Endothelial cell of umbilical vein (primary cell): Measurements from ENCODE around the gene CACTIN. TPM values are rescaled to one million over a fixed set of nuclear protein-coding genes. Genes with fewer than 3 reads are reported as not detected.

Experiments
- BruUV-seq: library from RNA; stranded (reverse); fragments of 400-500 nt; replicated peaks from 2 replicates; lab custom pipeline; 2021; lab: Mats Ljungman, UMichigan
- CTCF ChIA-PET: fragments of 300-600, 350-600 bp; sonication (Branson Sonifier 250); formaldehyde crosslinking; loops from one replicate; lab custom pipeline; 2021; ENCODE audit warnings: antibody characterized with exemption, inconsistent platforms; lab: Charles Lee
- POLR2A ChIA-PET: fragments of 300-600, 350-600 bp; sonication (Branson Sonifier 250); formaldehyde crosslinking; loops from one replicate; lab custom pipeline; 2021; ENCODE audit warnings: antibody characterized with exemption, inconsistent platforms; lab: Charles Lee
- DNase-seq: peaks from one replicate; pipeline ENCODE4 v3.0.0-alpha.2; 2011; ENCODE audit warnings: low read depth, low spot score
- FAIRE-seq: peaks from 2 replicates; lab custom pipeline; 2011; peaks lifted over from hg19 to GRCh38; lab: Jason Lieb, UNC
- H2AFZ ChIP-seq: 2 replicates; pipeline ENCODE4 v1.6.0; 2012; ENCODE audit warnings: low read depth, low read length, control low read depth, inconsistent platforms
- H3K27ac ChIP-seq: 2 replicates; pipeline ENCODE4 v1.5.1; 2011; ENCODE audit warnings: low read depth, mild to moderate bottlenecking, control low read depth, low read length, moderate library complexity; ENCODE audit not compliant: insufficient read depth
- H3K27me3 ChIP-seq, 2 experiments: 2 replicates each; pipeline versions ENCODE4 v1.6.0 to v1.6.1; 2011; ENCODE audit warnings: low read length in 2 of 2, mixed read lengths in 1 of 2; ENCODE audit not compliant: control insufficient read depth in 2 of 2, insufficient read depth in 2 of 2
- H3K36me3 ChIP-seq, 2 experiments: 2 replicates in 1 of 2; 3 replicates in 1 of 2; pipeline ENCODE4 v1.5.1; 2011; ENCODE audit warnings: low read length in 2 of 2, mild to moderate bottlenecking in 1 of 2, moderate library complexity in 1 of 2; ENCODE audit not compliant: control insufficient read depth in 2 of 2, insufficient read depth in 2 of 2; ENCODE audit errors: extremely low read depth in 1 of 2
- H3K4me1 ChIP-seq: 3 replicates; pipeline ENCODE4 v1.5.1; 2011; ENCODE audit warnings: mild to moderate bottlenecking, low read length; ENCODE audit not compliant: control insufficient read depth, insufficient read depth; ENCODE audit errors: extremely low read depth
- H3K4me2 ChIP-seq: 2 replicates; pipeline ENCODE4 v1.6.1; 2011; ENCODE audit warnings: low read length, control low read depth, mixed read lengths; ENCODE audit not compliant: insufficient read depth
- H3K4me3 ChIP-seq, 3 experiments: fragments of 200-600 bp in 1 of 3; sonication (generic), shearing (Covaris generic) in 1 of 3; replicated peaks in 1 of 3; 2 replicates each; pipeline ENCODE4 v1.5.1; 2011 to 2016; ENCODE audit warnings: control low read depth in 3 of 3, low read length in 3 of 3, mild to moderate bottlenecking in 2 of 3, inconsistent platforms in 1 of 3, low read depth in 1 of 3, moderate library complexity in 1 of 3; ENCODE audit not compliant: insufficient read depth in 1 of 3
- H3K79me2 ChIP-seq: 2 replicates; pipeline ENCODE4 v1.6.0; 2012; ENCODE audit warnings: low read length, inconsistent platforms; ENCODE audit not compliant: control insufficient read depth, insufficient read depth
- H3K9ac ChIP-seq: replicated peaks from 2 replicates; pipeline ENCODE3; 2011; ENCODE audit warnings: low read length, control low read depth; ENCODE audit not compliant: insufficient read depth; ENCODE audit errors: extremely low read depth
- H3K9me1 ChIP-seq: replicated peaks from 3 replicates; pipeline ENCODE4 v1.6.0; 2011; ENCODE audit warnings: mild to moderate bottlenecking, low read length; ENCODE audit not compliant: control insufficient read depth, insufficient read depth; ENCODE audit errors: extremely low read depth
- H3K9me3 ChIP-seq: replicated peaks from 2 replicates; pipeline ENCODE4 v1.5.1; 2012; ENCODE audit warnings: low read length, inconsistent platforms; ENCODE audit not compliant: control insufficient read depth, insufficient read depth
- H4K20me1 ChIP-seq: replicated peaks from 2 replicates; pipeline ENCODE3; 2011; ENCODE audit warnings: mild to moderate bottlenecking, low read length; ENCODE audit not compliant: control insufficient read depth, insufficient read depth; ENCODE audit errors: extremely low read depth
- CTCF ChIP-seq, 2 donors: IDR thresholded peaks; 1 replicate in 1 of 2; 2 replicates in 1 of 2; pipeline ENCODE4 v1.5.1; 2011; ENCODE audit warnings: low read length in 2 of 2, mild to moderate bottlenecking in 2 of 2, moderate library complexity in 2 of 2, control low read depth in 1 of 2, inconsistent platforms in 1 of 2, low read depth in 1 of 2; ENCODE audit not compliant: insufficient read depth in 1 of 2; ENCODE audit errors: extremely low read depth in 1 of 2
- FOS ChIP-seq: IDR thresholded peaks from 2 replicates; pipeline ENCODE4 v1.6.1; 2011; ENCODE audit warnings: mild to moderate bottlenecking, low read length, moderate library complexity, borderline replicate concordance; ENCODE audit not compliant: insufficient read depth
- GATA2 ChIP-seq: IDR thresholded peaks from 2 replicates; pipeline ENCODE4 v1.7.0; 2011; ENCODE audit warnings: low read depth, mild to moderate bottlenecking, moderate library complexity, mixed read lengths, low read length; ENCODE audit not compliant: insufficient read length, insufficient read depth
- JUN ChIP-seq: IDR thresholded peaks from 2 replicates; pipeline ENCODE4 v1.6.1; 2011; ENCODE audit warnings: borderline replicate concordance, low read depth; ENCODE audit not compliant: insufficient read length, insufficient read depth
- MAX ChIP-seq: IDR thresholded peaks from 2 replicates; pipeline ENCODE4 v1.6.1; 2011; ENCODE audit not compliant: insufficient read depth, insufficient read length
- MYC ChIP-seq: IDR thresholded peaks from one replicate; pipeline ENCODE4 v1.6.1; 2011; ENCODE audit warnings: mild to moderate bottlenecking, low read depth, low read length
- POLR2A ChIP-seq: IDR thresholded peaks from 2 replicates; pipeline ENCODE4 v1.6.1; 2012; ENCODE audit warnings: low read depth, mild to moderate bottlenecking, control low read depth, low read length
- POLR2AphosphoS5 ChIP-seq: IDR thresholded peaks from 2 replicates; pipeline ENCODE4 v1.6.1; 2012; ENCODE audit warnings: low read depth, mild to moderate bottlenecking, control low read depth, low read length, moderate library complexity; ENCODE audit not compliant: insufficient read depth
- dilution Hi-C: fragments of 300-500 bp; cut with MboI; formaldehyde crosslinking; loops from one replicate; pipeline ENCODE4 v1.15.0; 2019; ENCODE audit warnings: low sequenced_read_pairs; ENCODE audit not compliant: extremely low pct_ligation_motif_present
- intact Hi-C: fragments of 100-400 bp; cut with micrococcal nuclease; formaldehyde crosslinking; loops from one replicate; pipeline ENCODE4 v1.10.0; 2022
- polyA plus RNA-seq, 4 experiments: library from polyadenylated mRNA; depleted of rRNA in 3 of 4; stranded (reverse) in 3 of 4; unstranded in 1 of 4; fragments of >200 nt; gene quantifications; 2 replicates each; pipeline versions ENCODE4 v1.2.1 to v1.2.3, GENCODE V29; 2011 to 2012; ENCODE audit warnings: missing spikeins in 1 of 4
- total RNA-seq: library from RNA; stranded (reverse); gene quantifications from 2 replicates; pipeline ENCODE4 v1.2.3, GENCODE V29; 2021

The CACTIN gene
- total and polyA plus RNA-seq, 2 donors (not counting 3 experiments of a cell fraction or from before 2014, with no cell fraction given): 29.7 to 36.1 TPM

- Histone ChIP-seq H3K79me2 (no peaks in the 10 kb centered on the region), H3K4me1 (peaks cover 23% of the 10 kb centered on the region), H4K20me1 (no peaks in the 10 kb centered on the region), H2AFZ (no peak overlapping the region), H3K4me3 (no peak overlapping the region), H3K9me3 (no peaks in the 10 kb centered on the region), H3K36me3 (no peaks in the 10 kb centered on the region), H3K9ac (no peak overlapping the region), H3K27ac (no peak overlapping the region), H3K9me1 (no peaks in the 10 kb centered on the region), H3K27me3 (no peaks in the 10 kb centered on the region), H3K4me2 (no peak overlapping the region)
- CTCF ChIA-PET: no interaction called here
- TF ChIP-seq POLR2A (no peak), MAX (no peak), FOS (no peak), CTCF (IDR thresholded peaks at IDR 0.05; ENCODE audit: extremely low read depth in 1 of 2, insufficient read depth in 1 of 2, low read depth in 1 of 2, low read length in 2 of 2) (no peak), GATA2 (no peak), JUN (no peak), MYC (no peak), POLR2AphosphoS5 (no peak)
- intact Hi-C loops (loop anchor here (5.0 kb wide), 1 partner anchor 33 kb away; the partner anchor contains the start of gene HMG20B), dilution Hi-C loops (no loop called here)
- FAIRE-seq: no peak
- POLR2A ChIA-PET: no interaction called here
- no peak for DNase-seq
- BruUV-seq: no TSS peak
Measured at GRCh38 chr19:3605361-3605760, 21.2 kb downstream of the CACTIN start.
